Fibroblast of the aortic adventitia (primary cell): ENCODE results near the gene HLA-DPB1. TPM values are rescaled to one million over a fixed set of nuclear protein-coding genes. Genes with fewer than 3 reads are reported as not detected.

Source experiments
- DNase-seq: peaks from one replicate; pipeline ENCODE4 v3.0.0-alpha.2; 2010; ENCODE audit warnings: low read depth
- H3K4me3 ChIP-seq: 2 replicates; pipeline ENCODE4 v1.5.1; 2011; ENCODE audit warnings: low read depth, mild to moderate bottlenecking, control low read depth, low read length, moderate library complexity
- CTCF ChIP-seq: IDR thresholded peaks from 2 replicates; pipeline ENCODE4 v1.5.1; 2011; ENCODE audit warnings: mild to moderate bottlenecking, low read length, control low read depth, inconsistent platforms; ENCODE audit not compliant: insufficient read depth
- total RNA-seq: library from RNA; depleted of rRNA; stranded (reverse); fragments of >200 nt; gene quantifications from 2 replicates; pipeline ENCODE4 v1.2.3, GENCODE V29; 2012; ENCODE audit warnings: low replicate concordance

Gene HLA-DPB1
- total RNA-seq, 1 donor, result 0.27 TPM

GRCh38 chr6:33040157-33040556 is 35.6 kb upstream of the HLA-DPB1 start:
- no peak overlapping the region for H3K4me3 ChIP-seq
- no peak for TF ChIP-seq CTCF
- no peak for DNase-seq

GRCh38 chr6:33049323-33050013 is 26.3 kb upstream of the HLA-DPB1 start:
- DNase-seq, result no peak
- TF ChIP-seq CTCF, result peak; percentile 17
- H3K4me3 ChIP-seq, result no peak overlapping the region

GRCh38 chr6:33050014-33050810 is 25.6 kb upstream of the HLA-DPB1 start:
- no peak overlapping the region for H3K4me3 ChIP-seq
- TF ChIP-seq CTCF, result no peak
- DNase-seq, result no peak

- no peak for TF ChIP-seq CTCF
- H3K4me3 ChIP-seq, result no peak overlapping the region
- DNase-seq, result no peak
Measured at GRCh38 chr6:33052627-33053026, 23.2 kb upstream of the HLA-DPB1 start.

GRCh38 chr6:33053230-33053629 is 22.6 kb upstream of the HLA-DPB1 start:
- no peak for TF ChIP-seq CTCF
- no peak for DNase-seq
- H3K4me3 ChIP-seq, result no peak overlapping the region

GRCh38 chr6:33057222-33058150 is 18.3 kb upstream of the HLA-DPB1 start:
- no peak for TF ChIP-seq CTCF
- no peak overlapping the region for H3K4me3 ChIP-seq
- no peak for DNase-seq
